HepG2 (cell line): ENCODE results near the gene ARMH2. TPM values are rescaled to one million over a fixed set of nuclear protein-coding genes. Genes with fewer than 3 reads are reported as not detected.
A peak's percentile ranks its signal among the peaks of the same experiment; 100 is the strongest.

Experiments used
- ATAC-seq: fragments of 200-7000 bp; cut with Tn5 transposase; 3 replicates; pipeline ENCODE4 v1.9.1; 2020; ENCODE audit warnings: mild to moderate bottlenecking, moderate library complexity
- BruUV-seq: library from RNA; stranded (reverse); fragments of 400-500 nt; replicated peaks from 2 replicates; lab custom pipeline; 2021; lab: Mats Ljungman, UMichigan
- CTCF ChIA-PET: fragments of 300-600 bp; formaldehyde crosslinking; extraction: SDS; loops from one replicate; lab custom pipeline; 2021; ENCODE audit warnings: low total read pairs, inconsistent platforms, low intra/inter-chr PET ratio; lab: Yijun Ruan, JAX
- POLR2A ChIA-PET: fragments of 350-600 bp; sonication (Branson Sonifier 250); formaldehyde crosslinking; loops from one replicate; lab custom pipeline; 2020; ENCODE audit warnings: antibody characterized with exemption, inconsistent platforms; lab: Yijun Ruan, JAX
- DNase-seq: peaks from one replicate; pipeline ENCODE4 v3.0.0-alpha.2; 2015; ENCODE audit warnings: low spot score
- FAIRE-seq: peaks from 3 replicates; lab custom pipeline; 2011; peaks lifted over from hg19 to GRCh38; lab: Jason Lieb, UNC
- H2AFZ ChIP-seq: one replicate; pipeline ENCODE4 v1.6.1; 2011; ENCODE audit warnings: low read length, inconsistent platforms
- H3K27ac ChIP-seq: fragments of 300-600 bp; 3 replicates; pipeline ENCODE4 v1.8.0; 2011; ENCODE audit warnings: mixed run types, mild to moderate bottlenecking, mixed read lengths, low read length, inconsistent platforms; ENCODE audit not compliant: insufficient read depth; ENCODE audit errors: extremely low read length
- H3K27me3 ChIP-seq, 2 experiments: fragments of 200-600 bp in 1 of 2; 2 replicates in 1 of 2; 3 replicates in 1 of 2; pipeline versions ENCODE4 v1.6.0 to v1.8.0; 2011; ENCODE audit warnings: low read length in 2 of 2, mild to moderate bottlenecking in 2 of 2, moderate library complexity in 2 of 2, inconsistent platforms in 1 of 2; ENCODE audit not compliant: insufficient read depth in 2 of 2, control insufficient read depth in 1 of 2
- H3K36me3 ChIP-seq, 2 experiments: fragments of 200-600 bp in 1 of 2; replicated peaks in 1 of 2; 2 replicates in 1 of 2; 3 replicates in 1 of 2; pipeline versions ENCODE4 v1.5.1 to v1.8.0; 2011; ENCODE audit warnings: low read length in 2 of 2, inconsistent platforms in 1 of 2; ENCODE audit not compliant: insufficient read depth in 2 of 2, control insufficient read depth in 1 of 2
- H3K4me1 ChIP-seq: 2 replicates; pipeline ENCODE4 v1.5.1; 2012; ENCODE audit warnings: low read length, inconsistent platforms; ENCODE audit not compliant: insufficient read depth
- H3K4me2 ChIP-seq: 2 replicates; pipeline ENCODE4 v1.6.0; 2011; ENCODE audit warnings: low read depth, low read length, inconsistent platforms
- H3K4me3 ChIP-seq, 3 experiments: fragments of 200-600 bp in 1 of 3; sonication (generic), shearing (Covaris generic) in 1 of 3; replicated peaks in 1 of 3; 2 replicates each; pipeline ENCODE4 v1.5.1; 2011 to 2016; ENCODE audit warnings: low read length in 3 of 3, inconsistent platforms in 2 of 3, low read depth in 2 of 3, mild to moderate bottlenecking in 2 of 3, control low read depth in 1 of 3, mixed read lengths in 1 of 3; ENCODE audit not compliant: insufficient read depth in 1 of 3
- H3K79me2 ChIP-seq: one replicate; pipeline ENCODE4 v1.6.1; 2011; ENCODE audit warnings: low read length, inconsistent platforms; ENCODE audit not compliant: insufficient read depth
- H3K9ac ChIP-seq: 2 replicates; pipeline ENCODE4 v1.6.0; 2011; ENCODE audit warnings: mild to moderate bottlenecking, low read depth, low read length, inconsistent platforms; ENCODE audit not compliant: insufficient read depth
- H3K9me3 ChIP-seq: 2 replicates; pipeline ENCODE4 v1.5.1; 2012; ENCODE audit warnings: mild to moderate bottlenecking, low read length
- H4K20me1 ChIP-seq: 2 replicates; pipeline ENCODE4 v1.6.0; 2011; ENCODE audit warnings: inconsistent platforms, mild to moderate bottlenecking, low read length, moderate library complexity; ENCODE audit not compliant: insufficient read depth
- CREM ChIP-seq, 2 experiments: sonication (generic) in 1 of 2; formaldehyde crosslinking in 1 of 2; IDR thresholded peaks; 2 replicates each; pipeline versions ENCODE4 v1.4.0 to v1.6.1; 2016 to 2020; ENCODE audit warnings: antibody characterized with exemption in 1 of 2, mild to moderate bottlenecking in 1 of 2, missing genetic modification reagents in 1 of 2
- FOXA3 ChIP-seq: IDR thresholded peaks from 2 replicates; pipeline ENCODE4 v1.6.1; 2016; ENCODE audit warnings: missing genetic modification reagents, missing compliant biosample characterization
- FOXP1 ChIP-seq, 2 experiments: fragments of 450-650 bp in 1 of 2; IDR thresholded peaks; 2 replicates each; pipeline ENCODE4 v1.6.1; 2017 to 2018; ENCODE audit warnings: antibody characterized with exemption in 1 of 2
- HDAC2 ChIP-seq: sonication (generic); formaldehyde crosslinking; IDR thresholded peaks from 2 replicates; pipeline ENCODE4 v1.4.0; 2020; ENCODE audit warnings: missing genetic modification reagents
- HNF4A ChIP-seq: sonication (generic); formaldehyde crosslinking; IDR thresholded peaks from 2 replicates; pipeline ENCODE4 v1.4.0; 2020; ENCODE audit warnings: missing genetic modification reagents
- HOXA3 ChIP-seq: sonication (generic); formaldehyde crosslinking; IDR thresholded peaks from 2 replicates; pipeline ENCODE4 v1.5.0; 2020; ENCODE audit warnings: missing genetic modification reagents
- NR2F6 ChIP-seq, 2 experiments: IDR thresholded peaks; 2 replicates each; pipeline ENCODE4 v1.6.1; 2016; ENCODE audit warnings: antibody characterized with exemption in 1 of 2, mild to moderate bottlenecking in 1 of 2
- PAXIP1 ChIP-seq: sonication (generic); formaldehyde crosslinking; conservative IDR thresholded peaks from 2 replicates; pipeline ENCODE4 v1.4.0; 2020; ENCODE audit warnings: mild to moderate bottlenecking, missing genetic modification reagents, moderate library complexity
- POLR2AphosphoS5 ChIP-seq: IDR thresholded peaks from 2 replicates; pipeline ENCODE4 v1.6.1; 2012; ENCODE audit warnings: low read depth, low read length
- SALL2 ChIP-seq: sonication (generic); formaldehyde crosslinking; IDR thresholded peaks from 2 replicates; pipeline ENCODE4 v1.8.1; 2023; ENCODE audit warnings: mild to moderate bottlenecking, missing genetic modification reagents, inconsistent platforms
- SAP130 ChIP-seq: IDR thresholded peaks from 2 replicates; pipeline ENCODE4 v1.6.1; 2016; ENCODE audit warnings: low read depth
- YEATS4 ChIP-seq: sonication (generic); formaldehyde crosslinking; IDR thresholded peaks from 2 replicates; pipeline ENCODE4 v1.4.0; 2020; ENCODE audit warnings: missing genetic modification reagents, borderline replicate concordance
- ZFP62 ChIP-seq: sonication (generic); formaldehyde crosslinking; IDR thresholded peaks from 2 replicates; pipeline ENCODE4 v1.4.0; 2020; ENCODE audit warnings: missing genetic modification reagents
- ZNF644 ChIP-seq: IDR thresholded peaks from 2 replicates; pipeline ENCODE4 v1.6.1; 2016; ENCODE audit warnings: low read depth
- WGBS: methylation state at CpG from one replicate; pipeline ENCODE4 v1.1.6; 2017; ENCODE audit warnings: low lambda C conversion rate; 5-methylcytosine and 5-hydroxymethylcytosine counted together
- in situ Hi-C: cut with HindIII; loops from 2 replicates; pipeline ENCODE4 v1.10.0; 2017; ENCODE audit warnings: low pct_unique_long_range_greater_than_20kb; ENCODE audit not compliant: extremely low pct_ligation_motif_present
- intact Hi-C: fragments of 100-400 bp; cut with micrococcal nuclease; formaldehyde crosslinking; loops from one replicate; pipeline ENCODE4 v1.10.0; 2022; ENCODE audit not compliant: unreplicated experiment
- polyA plus RNA-seq, 8 experiments: library from polyadenylated mRNA; depleted of rRNA in 3 of 8; stranded (reverse) in 7 of 8; unstranded in 1 of 8; fragments of >200 nt; fragmentation: Illumina TruSeq in 4 of 8; extraction: Trizol in 4 of 8; gene quantifications; 2 replicates each; pipeline versions ENCODE4 v1.2.1 to v1.2.3, GENCODE V29; 2011 to 2016; ENCODE audit warnings: low read depth in 4 of 8, missing spikeins in 1 of 8, mixed read lengths in 1 of 8; ENCODE audit not compliant: insufficient read depth in 1 of 8
- total RNA-seq, 5 experiments: library from RNA; depleted of rRNA; stranded (reverse); fragments of >200 nt; fragmentation: Illumina TruSeq; extraction: Trizol; gene quantifications; 2 replicates each; pipeline ENCODE4 v1.2.3, GENCODE V29; 2016; ENCODE audit warnings: low read depth in 1 of 5
- TF ChIP-seq, protein P1 (sequence below): sonication (generic); formaldehyde crosslinking; IDR thresholded peaks from 2 replicates; pipeline ENCODE4 v1.5.1; 2020; ENCODE audit warnings: missing genetic modification reagents, mild to moderate bottlenecking, borderline replicate concordance
- TF ChIP-seq, protein P2 (sequence below): IDR thresholded peaks from 2 replicates; pipeline ENCODE4 v1.4.0; 2020; ENCODE audit warnings: mild to moderate bottlenecking, missing genetic modification reagents

The ARMH2 gene
- total and polyA plus RNA-seq, 2 of the 13 experiments (the other 11 are each of a cell fraction or from before 2014, with no cell fraction given), result not detected

- ChIA-PET CTCF (no interaction called here), POLR2A (interaction anchor here (0.7 to 1.7 kb wide), 4 partner anchors 15 to 103 kb away, joined by 3 to 7 read pairs (median 4); no protein-coding TSS in a partner anchor)
- Histone ChIP-seq H3K4me1 (peaks cover 58% of the 10 kb centered on the region), H3K36me3 (no peaks in the 10 kb centered on the region), H3K4me2 (peak overlapping the region; percentile 25; the same call in 1 of the 2 replicates), H4K20me1 (no peaks in the 10 kb centered on the region), H2AFZ (no peak overlapping the region), H3K27me3 (no peaks in the 10 kb centered on the region), H3K79me2 (no peaks in the 10 kb centered on the region), H3K4me3 (no peak overlapping the region), H3K27ac (peak overlapping the region; percentile 20), H3K9me3 (no peaks in the 10 kb centered on the region), H3K9ac (no peak overlapping the region)
- FAIRE-seq, result peak; percentile 57
- BruUV-seq, result no TSS peak
- peak; percentile 53 for DNase-seq
- WGBS, result 50% methylated on average over 6 of the region's 6 CpGs
- peak; percentile 65 for ATAC-seq
- in situ Hi-C loops, result no loop called here
- intact Hi-C loops, result no loop called here
- TF ChIP-seq, protein P1, sequence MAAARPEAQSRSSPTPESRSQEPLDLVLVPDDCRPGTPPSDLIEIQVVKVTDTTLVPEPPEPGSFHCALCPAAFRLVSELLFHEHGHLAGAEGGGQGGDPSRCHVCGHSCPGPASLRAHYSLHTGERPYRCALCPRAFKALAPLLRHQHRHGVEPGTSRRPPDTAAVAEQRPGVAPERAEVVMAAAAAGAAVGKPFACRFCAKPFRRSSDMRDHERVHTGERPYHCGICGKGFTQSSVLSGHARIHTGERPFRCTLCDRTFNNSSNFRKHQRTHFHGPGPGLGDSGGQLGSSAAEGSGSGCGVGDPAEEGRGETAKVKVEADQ (CRISPR knock-in tag), result no peak
- TF ChIP-seq, protein P2, sequence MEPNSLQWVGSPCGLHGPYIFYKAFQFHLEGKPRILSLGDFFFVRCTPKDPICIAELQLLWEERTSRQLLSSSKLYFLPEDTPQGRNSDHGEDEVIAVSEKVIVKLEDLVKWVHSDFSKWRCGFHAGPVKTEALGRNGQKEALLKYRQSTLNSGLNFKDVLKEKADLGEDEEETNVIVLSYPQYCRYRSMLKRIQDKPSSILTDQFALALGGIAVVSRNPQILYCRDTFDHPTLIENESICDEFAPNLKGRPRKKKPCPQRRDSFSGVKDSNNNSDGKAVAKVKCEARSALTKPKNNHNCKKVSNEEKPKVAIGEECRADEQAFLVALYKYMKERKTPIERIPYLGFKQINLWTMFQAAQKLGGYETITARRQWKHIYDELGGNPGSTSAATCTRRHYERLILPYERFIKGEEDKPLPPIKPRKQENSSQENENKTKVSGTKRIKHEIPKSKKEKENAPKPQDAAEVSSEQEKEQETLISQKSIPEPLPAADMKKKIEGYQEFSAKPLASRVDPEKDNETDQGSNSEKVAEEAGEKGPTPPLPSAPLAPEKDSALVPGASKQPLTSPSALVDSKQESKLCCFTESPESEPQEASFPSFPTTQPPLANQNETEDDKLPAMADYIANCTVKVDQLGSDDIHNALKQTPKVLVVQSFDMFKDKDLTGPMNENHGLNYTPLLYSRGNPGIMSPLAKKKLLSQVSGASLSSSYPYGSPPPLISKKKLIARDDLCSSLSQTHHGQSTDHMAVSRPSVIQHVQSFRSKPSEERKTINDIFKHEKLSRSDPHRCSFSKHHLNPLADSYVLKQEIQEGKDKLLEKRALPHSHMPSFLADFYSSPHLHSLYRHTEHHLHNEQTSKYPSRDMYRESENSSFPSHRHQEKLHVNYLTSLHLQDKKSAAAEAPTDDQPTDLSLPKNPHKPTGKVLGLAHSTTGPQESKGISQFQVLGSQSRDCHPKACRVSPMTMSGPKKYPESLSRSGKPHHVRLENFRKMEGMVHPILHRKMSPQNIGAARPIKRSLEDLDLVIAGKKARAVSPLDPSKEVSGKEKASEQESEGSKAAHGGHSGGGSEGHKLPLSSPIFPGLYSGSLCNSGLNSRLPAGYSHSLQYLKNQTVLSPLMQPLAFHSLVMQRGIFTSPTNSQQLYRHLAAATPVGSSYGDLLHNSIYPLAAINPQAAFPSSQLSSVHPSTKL (CRISPR knock-in tag), result peak; percentile 69
- 0 out of 2 replicates have a peak, but pooled peaks have one; percentile 25 for TF ChIP-seq NR2F6 (IDR thresholded peaks at IDR 0.05)
- no peak for TF ChIP-seq NR2F6 (CRISPR knock-in tag; IDR thresholded peaks at IDR 0.05)
- peak; percentile 83 for TF ChIP-seq ZNF644 (CRISPR knock-in tag)
- TF ChIP-seq PAXIP1, result peak; percentile 65
- TF ChIP-seq POLR2AphosphoS5, result no peak
- peak; percentile 37; the same call in 1 of the 2 replicates for TF ChIP-seq HOXA3 (CRISPR knock-in tag)
- TF ChIP-seq HDAC2 (CRISPR knock-in tag), result 0 out of 2 replicates have a peak, but pooled peaks have one; percentile 41
- TF ChIP-seq HNF4A (CRISPR knock-in tag), result peak; percentile 82
- TF ChIP-seq CREM (IDR thresholded peaks at IDR 0.05), result peak; percentile 36; the same call in 1 of the 2 replicates
- no peak for TF ChIP-seq CREM (CRISPR knock-in tag; IDR thresholded peaks at IDR 0.05)
- TF ChIP-seq SAP130 (CRISPR knock-in tag), result 0 out of 2 replicates have a peak, but pooled peaks have one; percentile 25
- TF ChIP-seq YEATS4 (CRISPR knock-in tag), result 0 out of 2 replicates have a peak, but pooled peaks have one; percentile 23
- peak; percentile 68 for TF ChIP-seq FOXA3
- no peak for TF ChIP-seq FOXP1 (IDR thresholded peaks at IDR 0.05)
- peak; percentile 35; the same call in 1 of the 2 replicates for TF ChIP-seq FOXP1 (CRISPR knock-in tag; IDR thresholded peaks at IDR 0.05)
- no peak for TF ChIP-seq ZFP62
- no peak for TF ChIP-seq SALL2
These were observed 25.6 kb upstream of the ARMH2 start for GRCh38 chr6:24824142-24824938.
